Prostate gland (tissue), 2 donors: ENCODE measurements around the gene TOB1. TPM values are rescaled to one million over a fixed set of nuclear protein-coding genes. Genes with fewer than 3 reads are reported as not detected.
A peak's percentile ranks its signal among the peaks of the same experiment; 100 is the strongest.

Experiments used
- DNase-seq: peaks from one replicate; pipeline ENCODE4 v3.0.0-alpha.2; 2019; ENCODE audit warnings: low spot score
- H3K27ac ChIP-seq, 2 donors: fragments of 200-600 bp; sonication (generic); 2 replicates each; pipeline ENCODE4 v1.5.1; 2017 to 2019
- H3K27me3 ChIP-seq: fragments of 200-600 bp; sonication (generic); replicated peaks from 2 replicates; pipeline ENCODE4 v1.5.1; 2019; ENCODE audit not compliant: insufficient read depth
- H3K36me3 ChIP-seq, 2 donors: fragments of 200-600 bp; sonication (generic); 1 replicate in 1 of 2; 2 replicates in 1 of 2; pipeline versions ENCODE4 v1.5.1 to v1.8.1; 2017 to 2019
- H3K4me1 ChIP-seq: fragments of 200-600 bp; sonication (generic); replicated peaks from 2 replicates; pipeline ENCODE4 v1.5.1; 2019
- H3K4me3 ChIP-seq, 2 donors: fragments of 200-600 bp; sonication (generic); 2 replicates each; pipeline ENCODE4 v1.5.1; 2017 to 2019
- H3K9me3 ChIP-seq: fragments of 200-600 bp; sonication (generic); 2 replicates; pipeline ENCODE4 v1.5.1; 2017
- POLR2A ChIP-seq: fragments of 450-650 bp; IDR thresholded peaks from one replicate; pipeline ENCODE4 v1.6.1; 2016; ENCODE audit warnings: antibody characterized with exemption, mild to moderate bottlenecking
- POLR2AphosphoS5 ChIP-seq: sonication (generic); formaldehyde crosslinking; IDR thresholded peaks from one replicate; pipeline ENCODE4 v1.6.1; 2017; ENCODE audit warnings: antibody characterized with exemption
- whole genome bisulfite sequencing: methylation state at CpG from one replicate; pipeline ENCODE4 v1.1.5; 2018; 5-methylcytosine and 5-hydroxymethylcytosine counted together
- intact Hi-C: fragments of 100-400 bp; cut with DNase I; formaldehyde crosslinking; loops from one replicate; pipeline ENCODE4 v1.14.2; 2022
- total RNA-seq, 2 donors: library from RNA; depleted of rRNA; stranded (reverse); fragments of >200 nt; gene quantifications; one replicate each; pipeline ENCODE4 v1.1.0, GENCODE V29; 2016
- TF ChIP-seq, protein P1 (sequence below), 4 experiments: fragments of 200-600 bp in 2 of 4; fragments of 450-650 bp in 2 of 4; sonication (generic) in 2 of 4; IDR thresholded peaks; 1 replicate in 3 of 4; 2 replicates in 1 of 4; pipeline ENCODE4 v1.5.1; 2016 to 2019; ENCODE audit warnings: antibody characterized with exemption in 4 of 4, mild to moderate bottlenecking in 2 of 4, moderate library complexity in 2 of 4

The TOB1 gene
- total RNA-seq, 2 donors from 2014 or later = 37.1 to 64.7 TPM

- TF ChIP-seq, protein P1, sequence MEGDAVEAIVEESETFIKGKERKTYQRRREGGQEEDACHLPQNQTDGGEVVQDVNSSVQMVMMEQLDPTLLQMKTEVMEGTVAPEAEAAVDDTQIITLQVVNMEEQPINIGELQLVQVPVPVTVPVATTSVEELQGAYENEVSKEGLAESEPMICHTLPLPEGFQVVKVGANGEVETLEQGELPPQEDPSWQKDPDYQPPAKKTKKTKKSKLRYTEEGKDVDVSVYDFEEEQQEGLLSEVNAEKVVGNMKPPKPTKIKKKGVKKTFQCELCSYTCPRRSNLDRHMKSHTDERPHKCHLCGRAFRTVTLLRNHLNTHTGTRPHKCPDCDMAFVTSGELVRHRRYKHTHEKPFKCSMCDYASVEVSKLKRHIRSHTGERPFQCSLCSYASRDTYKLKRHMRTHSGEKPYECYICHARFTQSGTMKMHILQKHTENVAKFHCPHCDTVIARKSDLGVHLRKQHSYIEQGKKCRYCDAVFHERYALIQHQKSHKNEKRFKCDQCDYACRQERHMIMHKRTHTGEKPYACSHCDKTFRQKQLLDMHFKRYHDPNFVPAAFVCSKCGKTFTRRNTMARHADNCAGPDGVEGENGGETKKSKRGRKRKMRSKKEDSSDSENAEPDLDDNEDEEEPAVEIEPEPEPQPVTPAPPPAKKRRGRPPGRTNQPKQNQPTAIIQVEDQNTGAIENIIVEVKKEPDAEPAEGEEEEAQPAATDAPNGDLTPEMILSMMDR (IDR thresholded peaks at IDR 0.05) = no peak
- TF ChIP-seq POLR2AphosphoS5 = no peak
- TF ChIP-seq POLR2A = no peak
These were observed 22.8 kb downstream of the TOB1 start for GRCh38 chr17:50843150-50843905.

GRCh38 chr17:50842506-50843149 is 23.5 kb downstream of the TOB1 start:
- Histone ChIP-seq H3K4me1 (no peaks in the 10 kb centered on the region), H3K36me3 (no peaks in the 10 kb centered on the region), H3K27me3 (no peaks in the 10 kb centered on the region), H3K9me3 (no peaks in the 10 kb centered on the region), H3K27ac (no peak overlapping the region), H3K4me3 (no peak overlapping the region)
- WGBS = 85% methylated on average over 9 of the region's 9 CpGs
- no peak for DNase-seq
- intact Hi-C loops = loop anchor here (5.0 kb wide), 1 partner anchor 360 kb away; no protein-coding TSS in a partner anchor
- TF ChIP-seq, protein P1 (IDR thresholded peaks at IDR 0.05) = no peak
- TF ChIP-seq POLR2A (no peak), POLR2AphosphoS5 (no peak)

More at GRCh38 chr17:50843150-50843905, 22.8 kb downstream of the TOB1 start:
- intact Hi-C loops = loop anchor here (5.0 kb wide), 1 partner anchor 361 kb away; no protein-coding TSS in a partner anchor
- H3K9me3 ChIP-seq = no peaks in the 10 kb centered on the region
- WGBS = 87% methylated on average over 16 of the region's 16 CpGs
- no peaks in the 10 kb centered on the region for H3K36me3 ChIP-seq
- H3K27ac ChIP-seq = no peak overlapping the region
- no peaks in the 10 kb centered on the region for H3K27me3 ChIP-seq
- no peaks in the 10 kb centered on the region for H3K4me1 ChIP-seq
- no peak overlapping the region for H3K4me3 ChIP-seq
- DNase-seq = no peak

DNA sequence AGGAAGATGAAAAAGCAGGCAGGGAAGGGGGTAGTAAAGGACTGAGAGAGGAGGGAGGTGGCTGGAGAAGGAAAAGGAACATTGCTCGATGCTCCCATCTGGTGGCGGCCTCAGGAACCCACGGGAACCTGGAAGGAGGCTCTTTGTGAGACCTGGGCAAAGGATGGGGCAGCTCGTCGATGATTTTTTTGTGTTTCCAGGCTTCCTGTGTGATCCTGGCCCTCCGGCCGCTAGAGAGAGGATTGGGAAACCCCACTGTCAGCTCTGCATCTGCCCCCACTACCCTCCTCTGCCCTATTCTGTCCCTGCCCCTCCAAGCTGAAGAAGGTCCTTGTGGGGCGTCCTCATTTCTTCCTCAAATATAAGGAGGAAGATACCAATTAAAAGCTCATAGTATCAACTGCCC is 24.2 kb downstream of the TOB1 start:
- no peak overlapping the region for H3K27ac ChIP-seq
- H3K9me3 ChIP-seq = no peaks in the 10 kb centered on the region
- DNase-seq = peak; percentile 55
- no peaks in the 10 kb centered on the region for H3K27me3 ChIP-seq
- 18% methylated on average over 8 of the region's 8 CpGs for WGBS
- no peaks in the 10 kb centered on the region for H3K36me3 ChIP-seq
- no peak for TF ChIP-seq POLR2A
- TF ChIP-seq, protein P1 (IDR thresholded peaks at IDR 0.05) = peak; percentile 68 to 88 (median 85)
- TF ChIP-seq POLR2AphosphoS5 = peak; percentile 43
- intact Hi-C loops = loop anchor here (2.0 to 5.0 kb wide), 2 partner anchors 59 to 360 kb away; no protein-coding TSS in a partner anchor
- no peak overlapping the region for H3K4me3 ChIP-seq
- no peaks in the 10 kb centered on the region for H3K4me1 ChIP-seq

DNA sequence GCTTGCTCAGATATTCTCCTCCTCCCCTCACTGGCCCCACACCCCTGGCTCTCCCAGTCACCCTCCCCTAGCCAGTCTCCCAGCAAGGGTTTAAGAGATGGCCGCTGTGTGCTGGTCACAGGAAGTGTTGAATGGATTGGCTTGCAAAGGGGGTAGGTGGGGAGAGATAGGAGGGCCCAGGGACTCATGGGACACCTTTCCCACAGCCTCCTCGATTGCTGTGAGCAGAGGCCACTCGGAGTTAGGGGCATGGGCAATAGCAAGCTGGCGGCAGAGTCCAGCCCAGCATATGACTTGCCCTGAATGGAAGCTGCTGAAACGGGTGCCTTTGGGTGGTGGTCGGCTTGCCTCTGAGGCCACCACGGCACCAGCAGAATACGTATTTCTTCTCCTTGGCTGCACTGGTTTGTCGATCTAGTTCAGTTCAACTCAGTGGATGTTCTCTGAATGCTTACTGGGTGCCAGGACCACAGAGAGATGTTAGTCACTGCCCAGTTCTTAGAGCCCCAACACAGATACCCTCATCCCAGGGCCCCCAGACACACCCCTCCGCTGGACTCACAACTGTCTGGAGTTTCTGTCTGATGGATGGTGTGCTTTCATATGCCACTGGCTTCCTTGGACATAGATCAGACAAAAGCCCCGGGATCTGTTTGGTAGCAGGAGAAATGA is 24.7 kb downstream of the TOB1 start:
- DNase-seq = no peak
- Histone ChIP-seq H3K36me3 (no peaks in the 10 kb centered on the region), H3K27me3 (no peaks in the 10 kb centered on the region), H3K4me1 (no peaks in the 10 kb centered on the region), H3K4me3 (no peak overlapping the region), H3K9me3 (no peaks in the 10 kb centered on the region), H3K27ac (no peak overlapping the region)
- TF ChIP-seq, protein P1 (IDR thresholded peaks at IDR 0.05) = no peak
- TF ChIP-seq POLR2A (no peak), POLR2AphosphoS5 (no peak)
- WGBS = 80% methylated on average over 11 of the region's 11 CpGs
- intact Hi-C loops = loop anchor here (2.0 to 5.0 kb wide), 2 partner anchors 59 to 359 kb away; no protein-coding TSS in a partner anchor
